ENCODE data around the gene TMUB2. TPM values are rescaled to one million over a fixed set of nuclear protein-coding genes. Genes with fewer than 3 reads are reported as not detected.
"Not testable (repeated sequence)": the region's sequence is repeated elsewhere in the genome, so short reads cannot be mapped to it uniquely, and the experiment has no call there.

TMUB2 gene
- total RNA-seq: 37.0 and 40.2 TPM in 2 replicates

DNA sequence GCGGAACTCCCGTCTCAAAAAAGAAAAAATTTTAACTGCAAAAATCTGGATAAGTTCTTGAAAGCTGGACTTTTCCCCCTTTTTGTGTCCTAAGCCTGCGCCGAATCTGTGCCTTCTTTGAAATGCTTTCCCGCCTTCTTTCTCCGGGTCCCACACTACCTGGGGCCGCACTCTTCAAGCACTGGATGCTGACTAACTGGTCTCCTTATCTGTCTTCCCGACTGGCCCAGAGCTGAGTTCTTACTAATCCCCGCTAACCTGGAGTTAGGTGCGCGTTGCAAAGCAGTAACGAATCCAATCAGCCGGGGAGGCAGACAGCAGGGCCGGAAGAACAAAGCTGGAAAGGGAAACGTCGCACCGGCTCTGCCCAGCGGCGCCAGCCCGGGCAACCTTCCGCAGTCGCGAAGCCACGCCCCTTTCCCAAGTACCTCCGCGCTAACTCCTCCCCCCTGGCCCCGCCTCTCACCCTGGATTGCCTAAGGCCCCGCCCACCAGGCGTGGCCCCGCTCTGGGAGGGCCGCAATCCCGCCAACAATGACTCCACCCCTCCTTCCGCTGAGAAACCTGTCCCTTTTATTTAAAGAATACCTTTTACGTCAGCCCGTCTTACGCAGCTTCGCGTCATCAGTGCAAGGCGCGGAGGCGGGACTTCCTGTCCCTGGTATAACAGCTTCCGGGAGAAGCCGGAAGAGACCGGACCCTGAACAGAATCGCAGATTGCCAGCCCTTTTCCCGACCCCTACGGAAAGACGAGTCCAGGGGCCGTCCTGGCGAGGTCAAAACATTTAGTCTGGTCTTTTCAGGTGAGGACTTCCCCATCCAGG is at the start of gene TMUB2:
TMUB2 (plus strand) TSS at position 666 of the 824 bp plus-strand sequence. CDS start 737 bp downstream, outside the sequence.
- peak; percentile 100 for DNase-seq

DNA sequence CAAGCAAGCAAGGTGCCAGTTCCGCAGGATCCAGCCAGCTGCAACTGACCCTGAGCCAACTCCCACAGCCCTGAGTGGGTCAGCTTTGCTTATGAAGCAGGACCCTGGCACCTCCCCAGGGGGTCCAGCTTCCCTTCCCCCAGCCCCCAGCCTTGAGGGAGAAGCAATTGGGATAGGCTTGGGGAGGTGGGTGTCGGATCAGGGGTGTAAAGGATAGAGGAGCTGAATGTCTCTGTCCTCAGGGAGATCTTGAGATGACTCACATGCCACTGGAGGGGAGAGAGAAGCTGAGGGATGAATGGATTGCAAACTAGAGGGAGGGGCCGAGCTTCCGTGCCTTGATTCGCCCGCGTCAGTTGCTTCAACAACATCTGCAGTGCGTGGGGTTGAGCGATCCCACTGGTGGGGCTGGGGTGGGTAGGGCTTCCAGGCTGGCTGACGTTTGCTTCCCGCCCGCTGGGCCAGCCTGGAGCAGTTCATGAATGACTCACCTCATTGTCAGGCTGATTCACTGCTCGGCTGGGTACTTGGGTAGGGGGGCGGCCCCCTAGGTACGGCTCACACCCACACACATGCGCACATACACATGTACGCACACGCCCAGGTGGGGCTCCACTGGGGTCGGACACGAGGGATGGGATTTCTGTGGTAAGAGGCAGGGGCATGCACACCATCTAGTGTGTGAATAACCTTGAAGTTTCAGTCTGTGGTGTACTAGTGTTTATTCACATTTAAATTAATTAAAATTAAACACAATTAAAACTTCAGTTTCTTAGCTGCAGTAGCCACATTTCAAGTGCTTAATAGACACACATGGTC is 48.7 kb upstream of the TMUB2 start:
- DNase-seq: peak; percentile 95

DNA sequence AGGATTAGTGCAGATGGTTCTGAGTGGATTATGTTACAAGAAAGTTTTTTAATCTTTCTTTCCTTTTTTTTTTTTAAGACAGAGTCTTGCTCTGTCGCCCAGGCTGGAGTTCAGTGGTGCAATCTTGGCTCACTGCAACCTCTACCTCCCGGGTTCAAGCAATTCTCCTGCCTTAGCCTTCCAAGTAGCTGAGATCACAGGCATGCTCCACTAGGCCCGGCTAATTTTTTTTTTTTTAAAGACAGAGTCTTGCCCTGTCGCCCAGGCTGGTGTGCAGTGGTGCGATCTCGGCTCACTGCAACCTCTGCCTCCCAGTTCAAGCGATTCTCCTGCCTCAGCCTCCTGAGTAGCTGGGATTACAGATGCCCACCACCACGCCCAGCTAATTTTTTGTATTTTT is 42.9 kb upstream of the TMUB2 start:
- DNase-seq: not testable (repeated sequence)

DNA sequence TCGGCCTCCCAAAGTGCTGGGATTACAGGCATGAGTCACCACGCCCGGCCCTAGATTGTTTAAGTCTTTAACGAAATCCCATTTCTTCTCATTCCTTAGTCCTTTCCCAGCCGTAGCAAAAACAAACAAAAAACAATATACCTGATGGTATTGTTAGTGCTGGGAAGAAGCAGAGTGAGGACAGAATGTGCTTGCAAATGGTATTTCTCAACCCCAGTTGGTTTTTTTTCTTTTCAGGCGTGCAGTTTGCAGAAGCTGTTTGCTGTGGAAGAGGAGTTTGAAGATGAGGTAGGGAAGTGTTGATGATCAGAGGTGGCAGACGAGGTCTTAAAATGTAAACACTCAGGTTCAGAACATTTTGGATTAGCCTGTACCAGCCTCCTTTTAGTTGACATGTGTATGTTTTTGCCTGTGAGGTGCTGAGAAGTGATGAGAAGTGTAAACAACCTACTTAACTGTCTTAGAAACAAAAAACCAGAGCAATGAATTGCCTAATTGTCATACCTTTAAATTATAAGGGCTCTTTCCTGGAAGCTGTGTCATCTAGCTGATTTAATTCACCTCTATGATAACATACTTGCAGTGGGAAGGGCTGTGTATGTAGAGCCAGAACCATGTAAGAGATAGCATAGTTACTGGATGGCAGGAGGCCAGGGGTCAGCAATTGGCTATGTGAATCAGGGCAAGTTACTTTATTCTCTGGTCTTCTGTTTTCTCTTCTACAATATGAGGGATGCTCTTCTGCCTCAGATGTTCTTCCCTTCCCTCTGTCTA is 41.6 kb upstream of the TMUB2 start:
- no peak for DNase-seq

- DNase-seq: no peak
These were observed 40.1 kb upstream of the TMUB2 start for GRCh38 chr17:44146375-44147346.

DNA sequence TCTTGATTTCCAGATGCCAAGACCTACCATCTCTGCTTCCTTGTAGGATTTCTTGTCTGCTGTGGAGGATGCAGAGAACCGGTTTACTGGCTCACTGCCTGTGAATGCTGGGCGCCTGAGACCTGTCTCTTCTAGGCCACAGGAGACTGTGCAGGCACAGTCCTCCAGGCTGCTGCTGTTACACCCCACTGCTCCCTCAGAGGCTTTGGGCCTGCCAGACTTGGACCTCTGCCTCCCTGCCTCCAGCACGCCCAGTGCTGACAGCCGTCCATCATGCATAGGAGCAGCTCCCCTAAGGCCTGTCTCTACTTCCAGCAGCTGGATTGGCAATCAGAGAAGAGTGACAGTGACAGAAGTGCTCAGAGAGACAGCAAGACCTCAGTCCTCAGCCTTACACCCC is 39.0 kb upstream of the TMUB2 start:
- DNase-seq: no peak

- DNase-seq: not testable (repeated sequence)
These were observed 37.7 kb upstream of the TMUB2 start for GRCh38 chr17:44149066-44149465.

GRCh38 chr17:44149750-44150329 is 36.9 kb upstream of the TMUB2 start:
- no peak for DNase-seq

DNA sequence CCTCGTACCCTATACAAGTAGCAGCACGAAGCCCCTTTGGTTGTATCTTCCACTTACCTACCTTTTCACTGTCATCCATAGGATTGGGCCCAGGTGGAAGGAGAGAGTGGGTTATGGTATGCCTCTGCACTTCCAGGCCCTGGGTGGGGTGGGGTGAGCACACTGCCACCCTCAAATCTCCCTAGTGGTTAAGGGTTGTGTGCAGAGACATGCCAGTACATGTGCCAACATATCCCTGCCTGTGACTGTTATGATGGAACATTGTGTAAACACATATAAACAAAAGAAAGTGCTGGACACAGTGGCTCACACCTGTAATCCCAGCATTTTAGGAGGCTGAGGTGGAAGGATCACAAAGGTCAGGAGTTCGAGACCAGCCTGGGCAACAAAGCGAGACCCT is 33.9 kb upstream of the TMUB2 start:
- no peak for DNase-seq

DNA sequence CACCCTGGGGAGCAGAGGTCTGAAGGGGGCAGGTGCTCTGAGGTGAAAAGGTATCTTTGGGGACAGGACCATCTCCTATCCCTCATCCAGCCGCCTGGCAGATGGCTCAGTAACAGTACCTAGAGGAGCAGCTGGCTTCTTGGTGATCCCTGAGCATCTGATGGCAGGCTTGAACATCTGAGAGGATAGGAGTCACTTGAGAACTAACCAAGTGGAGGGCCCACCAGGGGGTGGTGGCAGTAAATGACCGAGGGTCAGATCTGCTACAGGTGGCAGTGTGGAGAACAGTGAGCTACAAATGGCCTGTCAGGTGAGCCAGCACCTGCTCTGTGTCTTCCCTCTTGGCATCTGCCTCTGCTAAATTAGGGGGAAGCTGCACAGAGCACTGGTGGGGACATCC is 31.3 kb upstream of the TMUB2 start:
- DNase-seq: no peak

DNA sequence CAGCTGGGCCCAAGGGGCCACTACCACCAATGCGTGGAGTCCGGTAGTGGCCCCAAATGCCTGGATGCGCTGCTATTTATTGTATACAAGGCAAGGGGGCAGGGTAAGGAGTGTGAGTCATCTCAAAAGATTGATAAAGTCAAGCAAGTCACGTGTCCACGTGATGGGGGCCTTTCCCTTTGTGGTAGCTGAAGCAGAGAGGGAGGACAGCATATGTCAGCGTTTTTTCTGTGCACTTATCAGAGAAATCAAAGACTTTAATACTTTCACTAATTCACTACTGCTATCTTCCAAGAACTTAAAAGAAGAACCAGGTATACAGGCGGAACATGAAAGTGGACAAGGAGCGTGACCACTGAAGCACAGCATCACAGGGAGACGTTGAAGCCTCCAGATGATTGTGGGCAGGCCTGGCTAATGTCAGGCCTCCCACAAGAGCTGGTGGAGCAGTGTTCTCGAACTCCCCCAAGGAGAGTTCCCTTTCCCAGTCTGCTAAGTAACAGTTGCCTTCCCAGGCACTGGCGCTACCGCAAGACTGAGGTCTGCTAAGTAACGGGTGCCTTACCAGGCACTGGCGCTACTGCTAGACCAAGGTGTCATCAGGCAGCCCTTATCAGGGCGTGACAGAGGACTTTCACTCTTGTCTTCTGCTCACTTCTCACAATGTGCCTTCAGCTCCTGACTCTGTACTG is 27.1 kb upstream of the TMUB2 start:
- peak; percentile 16 for DNase-seq

- DNase-seq: no peak
These were observed 22.3 kb upstream of the TMUB2 start for GRCh38 chr17:44164476-44164875.

- no peak for DNase-seq
These were observed 19.5 kb upstream of the TMUB2 start for GRCh38 chr17:44167181-44167861.

GRCh38 chr17:44170135-44170498 is 16.7 kb upstream of the TMUB2 start:
- no peak for DNase-seq

GRCh38 chr17:44170499-44171201 is 16.1 kb upstream of the TMUB2 start, which contains the start of gene ASB16:
TSS of gene ASB16 (plus strand) at chr17:44170704. CDS start at chr17:44170790, 86 bp downstream.
- DNase-seq: no peak

DNA sequence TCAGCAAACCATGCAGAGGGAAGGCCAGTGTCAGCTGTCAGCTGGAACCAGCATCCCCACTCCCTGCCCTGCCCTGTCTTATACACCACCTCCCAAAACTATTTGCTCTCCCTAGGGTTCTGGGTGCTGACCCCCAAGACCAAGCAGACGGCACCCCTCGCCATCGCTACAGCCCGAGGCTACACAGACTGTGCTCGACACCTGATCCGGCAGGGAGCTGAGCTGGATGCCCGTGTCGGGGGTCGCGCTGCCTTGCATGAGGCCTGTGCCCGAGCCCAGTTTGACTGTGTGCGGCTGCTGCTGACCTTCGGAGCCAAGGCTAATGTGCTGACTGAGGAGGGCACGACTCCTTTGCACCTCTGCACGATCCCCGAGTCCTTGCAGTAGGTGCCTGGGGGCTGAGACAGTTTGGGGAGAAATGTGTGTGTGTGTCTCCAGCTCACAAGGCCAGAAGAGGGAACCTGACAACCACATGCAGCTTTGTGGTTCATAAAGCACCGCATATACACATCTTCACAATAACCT is 14.8 kb upstream of the TMUB2 start:
- no peak for DNase-seq

DNA sequence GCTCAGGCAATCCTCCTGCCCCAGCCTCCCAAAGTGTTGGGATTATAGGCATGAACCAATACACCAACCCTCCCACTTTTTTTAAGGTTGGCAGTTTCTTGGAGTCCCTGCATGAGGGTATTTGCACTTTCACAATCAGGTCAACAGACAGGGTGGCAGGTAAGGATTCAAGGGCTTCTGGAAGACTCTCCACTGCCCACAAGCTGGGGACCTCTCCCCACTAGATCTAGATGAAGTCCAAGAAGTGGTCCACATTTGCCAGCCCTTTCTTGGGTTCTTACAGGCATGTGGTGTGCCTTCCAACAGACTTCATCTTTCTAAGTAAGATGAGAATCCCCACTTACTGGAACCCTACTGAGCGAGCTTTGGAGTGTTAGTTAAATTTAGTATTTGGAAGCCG is 12.3 kb upstream of the TMUB2 start:
- no peak for DNase-seq

GRCh38 chr17:44176257-44176656 is 10.5 kb upstream of the TMUB2 start:
- DNase-seq: no peak
